AML-193 (cell line): ENCODE data around the gene MUS81.

Source experiments
- DNase-seq, 2 experiments: peaks; one replicate each; lab custom pipeline; 2025; lab: John Stamatoyannopoulos, UW

Gene MUS81

GRCh38 chr11:65892661-65893317 is 32.6 kb downstream of the MUS81 start:
- no peak for DNase-seq

- peak; percentile 16 to 21 for DNase-seq
These were observed 33.9 kb downstream of the MUS81 start for GRCh38 chr11:65894034-65894591.

- no peak for DNase-seq
These were observed 35.3 kb downstream of the MUS81 start for GRCh38 chr11:65895482-65895981.

- DNase-seq: no peak
These were observed 36.1 kb downstream of the MUS81 start for GRCh38 chr11:65896034-65896999.

DNA sequence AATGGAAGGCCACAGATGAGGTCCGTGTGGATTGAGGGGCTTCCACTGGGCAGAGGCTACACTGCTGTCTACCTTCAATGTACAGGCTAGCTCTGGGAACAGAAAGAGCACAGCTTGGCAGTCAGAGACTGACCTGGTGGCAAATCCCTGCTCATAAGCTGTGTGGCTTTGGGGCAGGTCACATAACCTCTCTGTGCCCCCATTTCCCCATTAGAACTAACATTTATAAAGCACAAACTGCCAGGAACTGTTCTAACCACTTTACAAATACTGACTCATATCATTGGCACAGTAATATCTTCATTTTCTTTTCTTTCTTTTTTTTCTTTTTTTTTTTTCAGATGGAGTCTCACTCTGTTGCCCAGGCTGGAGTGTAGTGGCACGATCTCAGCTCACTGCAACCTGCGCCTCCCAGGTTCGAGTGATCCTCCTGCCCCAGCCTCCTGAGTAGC is 36.8 kb downstream of the MUS81 start:
- DNase-seq: no peak

GRCh38 chr11:65898656-65899355 is 38.6 kb downstream of the MUS81 start:
- DNase-seq: no peak

GRCh38 chr11:65899356-65900124 is 39.3 kb downstream of the MUS81 start:
- DNase-seq: no peak

GRCh38 chr11:65900125-65900898 is 40.1 kb downstream of the MUS81 start, which contains the start of gene FOSL1:
TSS of gene FOSL1 (minus strand) at chr11:65900388. CDS start at chr11:65900339, 49 bp downstream.
- DNase-seq: peak; percentile 11 to 17

DNA sequence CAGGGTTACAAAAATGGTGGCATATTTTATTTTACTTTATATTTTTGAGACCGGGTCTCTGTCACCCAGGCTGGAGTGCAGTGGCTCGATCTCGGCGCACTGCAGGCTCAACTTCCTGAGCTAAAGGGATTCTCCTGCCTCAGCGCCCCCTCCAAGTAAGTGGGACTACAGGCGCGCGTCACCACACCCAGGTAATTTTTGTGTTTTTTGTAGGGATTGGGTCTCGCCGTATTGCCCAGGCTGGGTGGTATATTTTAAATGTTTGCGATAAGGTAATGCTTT is 40.6 kb downstream of the MUS81 start:
- DNase-seq: no peak

- peak in 1 of 2 experiments; percentile 17 for DNase-seq
These were observed 42.8 kb downstream of the MUS81 start for GRCh38 chr11:65903068-65903481.

- no peak for DNase-seq
These were observed 43.5 kb downstream of the MUS81 start for GRCh38 chr11:65903715-65904114.

DNA sequence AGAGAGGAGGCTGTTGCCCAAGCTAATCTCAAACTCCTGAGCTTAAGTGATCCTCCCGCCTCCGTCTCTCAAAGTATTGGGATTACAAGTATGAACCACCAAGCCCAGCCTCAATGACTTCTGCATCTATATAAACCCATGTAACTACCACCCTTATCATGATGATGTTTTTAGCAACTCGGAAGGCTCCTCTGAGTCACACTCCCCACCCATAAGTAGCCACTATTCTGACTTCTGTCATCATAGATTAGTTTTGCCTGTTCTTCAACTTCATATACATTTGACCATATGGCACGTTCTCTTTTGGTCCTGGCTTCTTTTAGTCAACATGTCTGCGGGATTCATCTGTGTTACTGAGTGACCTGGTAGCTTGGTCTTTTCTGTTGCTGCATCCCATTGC is 46.4 kb downstream of the MUS81 start:
- no peak for DNase-seq

DNA sequence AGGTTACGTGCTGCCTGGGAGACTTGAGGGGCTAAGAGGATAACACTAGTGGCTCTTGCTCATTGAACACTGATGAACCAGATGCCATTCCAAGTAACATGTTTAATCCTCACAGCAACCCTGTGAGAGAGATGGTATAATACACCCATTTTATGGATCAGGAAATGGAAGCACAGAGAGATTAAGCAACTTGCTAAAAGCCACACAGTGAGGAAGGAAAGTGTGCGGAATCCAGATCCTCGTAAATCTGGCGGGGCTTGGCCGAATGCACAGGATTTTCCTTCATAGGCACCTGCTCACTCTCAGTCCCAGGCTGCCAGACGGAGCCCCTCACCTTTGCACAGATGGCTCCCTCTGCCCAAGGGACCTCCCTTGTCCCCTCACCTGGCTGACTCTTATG is 47.6 kb downstream of the MUS81 start:
- DNase-seq: no peak

- no peak for DNase-seq
These were observed 51.7 kb downstream of the MUS81 start for GRCh38 chr11:65911682-65912568.

DNA sequence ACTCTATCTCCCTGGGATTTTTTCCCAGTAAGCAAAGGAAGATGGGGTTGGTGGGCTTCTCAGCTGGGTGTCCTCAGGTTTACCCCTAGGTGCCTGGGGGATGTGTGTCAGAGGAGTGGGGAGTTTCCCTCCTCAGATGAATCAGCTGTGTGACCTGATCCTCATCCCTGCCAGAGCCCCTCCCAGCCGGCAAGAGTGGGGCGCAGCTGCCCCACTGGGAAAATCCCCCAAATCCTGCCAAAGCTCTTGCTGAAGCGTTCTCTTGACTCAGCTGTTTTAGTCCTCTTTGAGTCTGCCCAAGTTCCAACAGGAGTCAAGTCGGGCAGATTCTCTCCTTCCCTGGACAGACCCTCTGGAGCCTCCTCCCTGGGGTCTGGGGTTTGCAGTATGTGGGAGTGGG is 52.6 kb downstream of the MUS81 start:
- no peak for DNase-seq

- DNase-seq: no peak
These were observed 55.0 kb downstream of the MUS81 start for GRCh38 chr11:65915101-65915820.

GRCh38 chr11:65915821-65916251 is 55.6 kb downstream of the MUS81 start:
- no peak for DNase-seq
